SJSA1 (cell line): Measurements from ENCODE around the gene PPP1R11. TPM values are rescaled to one million over a fixed set of nuclear protein-coding genes. Genes with fewer than 3 reads are reported as not detected.
A peak's percentile ranks its signal among the peaks of the same experiment; 100 is the strongest.

Source experiments
- DNase-seq, 2 experiments: peaks; one replicate each; pipeline ENCODE4 v3.0.0-alpha.2; 2015 to 2020; ENCODE audit warnings: low spot score in 2 of 2, low read depth in 1 of 2
- H3K27ac ChIP-seq: fragments of 250-450 bp; sonication (Bioruptor Pico); 2 replicates; pipeline ENCODE4 v1.5.1; 2020; ENCODE audit warnings: mild to moderate bottlenecking, moderate library complexity
- H3K27me3 ChIP-seq: fragments of 250-450 bp; sonication (Bioruptor Pico); replicated peaks from 2 replicates; pipeline ENCODE4 v1.5.1; 2020; ENCODE audit warnings: mild to moderate bottlenecking, moderate library complexity
- H3K36me3 ChIP-seq: fragments of 250-450 bp; sonication (Bioruptor Pico); 2 replicates; pipeline ENCODE4 v1.5.1; 2020; ENCODE audit warnings: mild to moderate bottlenecking
- H3K4me1 ChIP-seq: fragments of 250-450 bp; sonication (Bioruptor Pico); replicated peaks from 2 replicates; pipeline ENCODE4 v1.6.1; 2021; ENCODE audit warnings: mild to moderate bottlenecking
- H3K4me3 ChIP-seq: fragments of 250-450 bp; sonication (Bioruptor Pico); 2 replicates; pipeline ENCODE4 v1.5.1; 2020; ENCODE audit warnings: mild to moderate bottlenecking
- H3K9me3 ChIP-seq: fragments of 250-450 bp; sonication (Bioruptor Pico); replicated peaks from 2 replicates; pipeline ENCODE4 v1.5.1; 2020; ENCODE audit warnings: mild to moderate bottlenecking
- total RNA-seq: library from RNA; depleted of rRNA; stranded (reverse); fragments of >200 nt; shearing (Covaris generic); gene quantifications from 2 replicates; pipeline ENCODE4 v1.2.3, GENCODE V29; 2014

Gene PPP1R11
- total RNA-seq, 1 experiment from 2014 or later, result 33.8 TPM

GRCh38 chr6:30096829-30097228, 29.8 kb downstream of the PPP1R11 start:
- H3K4me1 ChIP-seq, result peaks cover 22% of the 10 kb centered on the region
- no peak for DNase-seq
- H3K27me3 ChIP-seq, result peaks cover 32% of the 10 kb centered on the region
- H3K9me3 ChIP-seq, result no peaks in the 10 kb centered on the region
- H3K27ac ChIP-seq, result no peak overlapping the region
- no peaks in the 10 kb centered on the region for H3K36me3 ChIP-seq
- H3K4me3 ChIP-seq, result no peak overlapping the region

GRCh38 chr6:30097902-30098768, 31.1 kb downstream of the PPP1R11 start:
- H3K9me3 ChIP-seq, result no peaks in the 10 kb centered on the region
- H3K4me3 ChIP-seq, result no peak overlapping the region
- H3K4me1 ChIP-seq, result peaks cover 29% of the 10 kb centered on the region
- no peak overlapping the region for H3K27ac ChIP-seq
- no peak for DNase-seq
- peaks cover 32% of the 10 kb centered on the region for H3K27me3 ChIP-seq
- no peaks in the 10 kb centered on the region for H3K36me3 ChIP-seq

DNA sequence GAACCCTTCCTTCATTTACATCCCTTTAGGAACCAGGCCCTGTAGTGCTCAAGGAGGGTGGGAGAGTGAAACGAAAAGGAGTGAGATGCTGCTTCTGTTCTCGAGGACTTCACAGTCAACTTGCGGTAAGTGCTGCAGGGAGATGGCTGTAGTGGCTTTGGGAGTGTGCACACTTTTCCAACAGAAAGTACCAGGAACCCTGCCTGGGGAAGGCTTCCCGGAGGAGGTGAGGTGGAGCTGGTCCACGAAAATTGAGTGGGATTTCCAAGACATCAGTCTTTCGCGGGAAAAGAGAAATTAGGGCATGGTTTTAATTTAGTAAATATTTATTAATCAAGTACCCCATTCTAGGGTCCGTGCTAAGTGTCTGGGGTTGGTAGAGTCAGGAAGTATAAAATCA, 33.2 kb downstream of the PPP1R11 start:
- peaks cover 40% of the 10 kb centered on the region for H3K27me3 ChIP-seq
- H3K27ac ChIP-seq, result no peak overlapping the region
- H3K9me3 ChIP-seq, result no peaks in the 10 kb centered on the region
- DNase-seq, result no peak
- H3K4me3 ChIP-seq, result no peak overlapping the region
- no peaks in the 10 kb centered on the region for H3K36me3 ChIP-seq
- H3K4me1 ChIP-seq, result peaks cover 35% of the 10 kb centered on the region

GRCh38 chr6:30100585-30101443, 33.8 kb downstream of the PPP1R11 start:
- H3K9me3 ChIP-seq, result no peaks in the 10 kb centered on the region
- no peak overlapping the region for H3K4me3 ChIP-seq
- H3K27me3 ChIP-seq, result peaks cover 40% of the 10 kb centered on the region
- peaks cover 35% of the 10 kb centered on the region for H3K4me1 ChIP-seq
- DNase-seq, result no peak
- no peak overlapping the region for H3K27ac ChIP-seq
- no peaks in the 10 kb centered on the region for H3K36me3 ChIP-seq

GRCh38 chr6:30101444-30102413, 34.7 kb downstream of the PPP1R11 start:
- peaks cover 35% of the 10 kb centered on the region for H3K4me1 ChIP-seq
- DNase-seq, result peak; percentile 72 to 90
- no peak overlapping the region for H3K27ac ChIP-seq
- peak overlapping the region; percentile 21 for H3K4me3 ChIP-seq
- no peaks in the 10 kb centered on the region for H3K36me3 ChIP-seq
- peaks cover 40% of the 10 kb centered on the region for H3K27me3 ChIP-seq
- no peaks in the 10 kb centered on the region for H3K9me3 ChIP-seq

DNA sequence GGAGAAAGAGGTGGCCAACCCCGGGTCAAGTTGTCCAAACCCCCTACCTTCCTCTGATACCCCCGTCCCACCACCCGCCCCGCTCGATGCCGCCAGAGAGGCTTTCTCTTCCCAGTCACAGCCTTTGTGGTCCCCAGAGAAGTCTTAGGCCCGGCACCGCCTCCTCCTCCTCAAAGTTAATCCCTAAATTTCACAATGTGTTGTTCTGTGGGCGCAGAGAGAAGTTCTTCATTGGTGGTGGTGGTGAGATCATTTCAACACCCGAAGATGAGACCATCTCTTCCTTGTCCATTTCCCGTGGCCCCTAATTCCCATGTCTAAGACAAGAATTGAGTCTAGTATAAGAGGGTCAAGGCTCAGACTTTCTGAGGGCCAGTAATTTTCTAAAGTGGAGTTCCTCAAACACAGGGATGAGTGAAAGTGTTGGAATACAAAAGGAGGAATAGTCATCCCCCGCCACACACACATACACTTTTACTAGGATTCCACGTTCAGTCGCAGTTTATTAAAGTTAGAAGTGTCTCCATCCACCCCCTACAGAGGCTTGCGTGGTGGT, 35.5 kb downstream of the PPP1R11 start:
- Histone ChIP-seq H3K4me1 (peaks cover 30% of the 10 kb centered on the region), H3K4me3 (no peak overlapping the region; the same call in 1 of the 2 replicates), H3K36me3 (no peaks in the 10 kb centered on the region), H3K27ac (no peak overlapping the region), H3K9me3 (no peaks in the 10 kb centered on the region), H3K27me3 (peaks cover 40% of the 10 kb centered on the region)
- no peak for DNase-seq

GRCh38 chr6:30102970-30103871, 36.2 kb downstream of the PPP1R11 start:
- H3K4me1 ChIP-seq, result peaks cover 30% of the 10 kb centered on the region
- no peaks in the 10 kb centered on the region for H3K9me3 ChIP-seq
- H3K36me3 ChIP-seq, result no peaks in the 10 kb centered on the region
- peak; percentile 78 to 81 for DNase-seq
- no peak overlapping the region for H3K27ac ChIP-seq
- peaks cover 40% of the 10 kb centered on the region for H3K27me3 ChIP-seq
- H3K4me3 ChIP-seq, result peak overlapping the region; percentile 20

- H3K27ac ChIP-seq, result no peak overlapping the region
- H3K9me3 ChIP-seq, result no peaks in the 10 kb centered on the region
- peaks cover 35% of the 10 kb centered on the region for H3K27me3 ChIP-seq
- no peak for DNase-seq
- H3K36me3 ChIP-seq, result no peaks in the 10 kb centered on the region
- H3K4me3 ChIP-seq, result no peak overlapping the region
- H3K4me1 ChIP-seq, result peaks cover 30% of the 10 kb centered on the region
Observed at GRCh38 chr6:30103872-30104179, 36.8 kb downstream of the PPP1R11 start.

GRCh38 chr6:30104661-30105060, 37.7 kb downstream of the PPP1R11 start:
- H3K27ac ChIP-seq, result no peak overlapping the region
- no peak for DNase-seq
- H3K9me3 ChIP-seq, result no peaks in the 10 kb centered on the region
- peaks cover 33% of the 10 kb centered on the region for H3K27me3 ChIP-seq
- H3K36me3 ChIP-seq, result no peaks in the 10 kb centered on the region
- H3K4me3 ChIP-seq, result no peak overlapping the region
- H3K4me1 ChIP-seq, result peaks cover 30% of the 10 kb centered on the region

DNA sequence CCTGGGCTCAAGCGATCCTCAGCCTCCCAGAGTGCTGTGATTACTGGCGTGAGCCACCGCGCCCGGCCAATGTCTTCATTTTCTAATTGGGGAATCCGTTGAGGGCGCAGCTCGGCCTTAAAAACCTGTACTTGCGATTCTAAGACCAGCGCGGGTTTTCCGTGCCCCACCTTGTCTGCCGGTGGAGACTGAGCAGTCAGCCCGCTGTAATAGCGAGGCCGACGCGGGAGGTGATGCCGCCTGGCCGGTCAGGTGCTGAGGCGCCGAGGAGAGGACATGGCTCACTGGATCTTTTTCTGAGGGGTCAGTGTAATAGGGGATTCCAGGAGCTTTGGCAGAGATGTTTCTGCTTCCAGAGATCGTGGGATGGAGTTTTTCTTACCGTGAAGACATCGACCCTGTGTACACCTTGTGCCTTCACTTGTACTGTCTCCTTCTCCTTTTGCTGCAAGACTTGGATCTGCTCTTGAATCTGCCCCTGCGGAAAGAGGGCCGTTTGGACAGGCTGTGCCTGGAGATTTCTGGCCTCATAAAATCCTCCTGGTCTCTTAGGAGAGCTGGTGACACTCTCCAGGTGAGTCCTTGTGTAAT, 44.4 kb downstream of the PPP1R11 start:
- H3K27ac ChIP-seq, result no peak overlapping the region
- peaks cover 41% of the 10 kb centered on the region for H3K27me3 ChIP-seq

GRCh38 chr6:30112402-30112994, 45.5 kb downstream of the PPP1R11 start:
- Histone ChIP-seq H3K27ac (no peak overlapping the region), H3K4me3 (no peak overlapping the region), H3K36me3 (no peaks in the 10 kb centered on the region), H3K4me1 (no peaks in the 10 kb centered on the region), H3K27me3 (peaks cover 41% of the 10 kb centered on the region), H3K9me3 (no peaks in the 10 kb centered on the region)
- no peak for DNase-seq

More for the DNA sequence above, 44.4 kb downstream of the PPP1R11 start:
- Histone ChIP-seq H3K4me1 (no peaks in the 10 kb centered on the region), H3K36me3 (no peaks in the 10 kb centered on the region), H3K9me3 (no peaks in the 10 kb centered on the region), H3K4me3 (no peak overlapping the region)
- no peak for DNase-seq
